NT2/D1 (cell line): ENCODE measurements around the gene SCMH1.

ENCODE experiments used
- SUZ12 ChIP-seq: IDR thresholded peaks from 2 replicates; pipeline ENCODE4 v1.6.1; 2011; ENCODE audit not compliant: insufficient read length, insufficient read depth; ENCODE audit errors: extremely low read depth
- YY1 ChIP-seq: IDR thresholded peaks from 2 replicates; pipeline ENCODE4 v1.6.1; 2011; ENCODE audit not compliant: insufficient read length, insufficient read depth
- ZNF274 ChIP-seq: IDR thresholded peaks from 2 replicates; pipeline ENCODE4 v1.6.1; 2011; ENCODE audit warnings: mild to moderate bottlenecking, low read depth, low read length

GRCh38 chr1:41138549-41138948, 103.6 kb downstream of the SCMH1 start:
- no peak for TF ChIP-seq ZNF274
- TF ChIP-seq YY1, result no peak
- no peak for TF ChIP-seq SUZ12
